Vagina (tissue), 2 donors: Measurements from ENCODE around the gene GCNT1. TPM values are rescaled to one million over a fixed set of nuclear protein-coding genes. Genes with fewer than 3 reads are reported as not detected.

Source experiments
- DNase-seq, 2 donors: peaks; one replicate each; pipeline ENCODE4 v3.0.0-alpha.2; 2017; ENCODE audit errors: extremely low spot score in 2 of 2
- H3K27ac ChIP-seq: fragments of 200-600 bp; sonication (generic); one replicate; pipeline ENCODE4 v1.5.1; 2019
- H3K27me3 ChIP-seq: fragments of 200-600 bp; sonication (generic); one replicate; pipeline ENCODE4 v1.5.1; 2019
- H3K36me3 ChIP-seq, 2 donors: fragments of 200-600 bp; sonication (generic); one replicate each; pipeline ENCODE4 v1.5.1; 2017 to 2019
- H3K4me1 ChIP-seq: fragments of 200-600 bp; sonication (generic); one replicate; pipeline ENCODE4 v1.5.1; 2019
- H3K4me3 ChIP-seq, 2 donors: fragments of 200-600 bp; sonication (generic); 1 replicate in 1 of 2; 2 replicates in 1 of 2; pipeline ENCODE4 v1.5.1; 2016 to 2019
- H3K9me3 ChIP-seq: fragments of 200-600 bp; sonication (generic); one replicate; pipeline ENCODE4 v1.5.1; 2019
- POLR2A ChIP-seq, 2 donors: fragments of 450-650 bp; IDR thresholded peaks; one replicate each; pipeline ENCODE4 v1.6.1; 2017; ENCODE audit warnings: antibody characterized with exemption in 2 of 2, mild to moderate bottlenecking in 2 of 2, moderate library complexity in 2 of 2
- POLR2AphosphoS5 ChIP-seq, 2 donors: sonication (generic); formaldehyde crosslinking; IDR thresholded peaks; one replicate each; pipeline ENCODE4 v1.9.0; 2017; ENCODE audit warnings: antibody characterized with exemption in 2 of 2, mild to moderate bottlenecking in 2 of 2, low read depth in 1 of 2; ENCODE audit not compliant: insufficient read depth in 1 of 2
- intact Hi-C: fragments of 100-400 bp; cut with DNase I; formaldehyde crosslinking; loops from one replicate; pipeline ENCODE4 v1.15.1; 2023
- total RNA-seq: library from RNA; depleted of rRNA; stranded (reverse); fragments of >200 nt; gene quantifications from one replicate; pipeline ENCODE4 v1.2.3, GENCODE V29; 2016
- TF ChIP-seq, protein P1 (sequence below), 3 experiments: fragments of 450-650 bp in 2 of 3; fragments of 200-600 bp in 1 of 3; sonication (generic) in 1 of 3; IDR thresholded peaks; one replicate each; pipeline ENCODE4 v1.5.1; 2017 to 2019; ENCODE audit warnings: antibody characterized with exemption in 3 of 3, mild to moderate bottlenecking in 2 of 3, moderate library complexity in 2 of 3

Gene GCNT1
- total RNA-seq, 1 donor from 2014 or later: 8.3 TPM

DNA sequence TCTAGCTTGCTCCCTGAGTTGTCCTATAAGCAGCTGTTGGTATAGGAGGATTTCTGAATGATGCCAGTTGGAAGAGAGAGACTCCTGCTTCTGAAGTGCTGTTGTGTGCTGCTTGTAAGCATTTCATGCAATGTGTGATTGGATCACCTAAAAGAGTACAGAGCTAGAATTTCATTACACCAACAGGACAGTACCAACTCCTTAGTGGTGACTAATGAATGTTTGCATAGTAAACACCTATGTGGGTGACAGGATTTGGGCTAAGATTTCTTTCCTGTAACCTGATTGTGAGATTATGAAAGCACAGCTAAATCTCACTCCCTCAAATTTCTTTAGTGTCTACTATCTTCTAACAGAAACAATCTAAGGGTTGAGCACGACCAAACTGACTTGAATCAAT, 67.0 kb downstream of the GCNT1 start:
- Histone ChIP-seq H3K9me3 (no peaks in the 10 kb centered on the region), H3K4me1 (no peaks in the 10 kb centered on the region), H3K27me3 (no peaks in the 10 kb centered on the region), H3K27ac (no peak overlapping the region), H3K36me3 (no peaks in the 10 kb centered on the region), H3K4me3 (no peak overlapping the region)
- DNase-seq: no peak
- TF ChIP-seq, protein P1, sequence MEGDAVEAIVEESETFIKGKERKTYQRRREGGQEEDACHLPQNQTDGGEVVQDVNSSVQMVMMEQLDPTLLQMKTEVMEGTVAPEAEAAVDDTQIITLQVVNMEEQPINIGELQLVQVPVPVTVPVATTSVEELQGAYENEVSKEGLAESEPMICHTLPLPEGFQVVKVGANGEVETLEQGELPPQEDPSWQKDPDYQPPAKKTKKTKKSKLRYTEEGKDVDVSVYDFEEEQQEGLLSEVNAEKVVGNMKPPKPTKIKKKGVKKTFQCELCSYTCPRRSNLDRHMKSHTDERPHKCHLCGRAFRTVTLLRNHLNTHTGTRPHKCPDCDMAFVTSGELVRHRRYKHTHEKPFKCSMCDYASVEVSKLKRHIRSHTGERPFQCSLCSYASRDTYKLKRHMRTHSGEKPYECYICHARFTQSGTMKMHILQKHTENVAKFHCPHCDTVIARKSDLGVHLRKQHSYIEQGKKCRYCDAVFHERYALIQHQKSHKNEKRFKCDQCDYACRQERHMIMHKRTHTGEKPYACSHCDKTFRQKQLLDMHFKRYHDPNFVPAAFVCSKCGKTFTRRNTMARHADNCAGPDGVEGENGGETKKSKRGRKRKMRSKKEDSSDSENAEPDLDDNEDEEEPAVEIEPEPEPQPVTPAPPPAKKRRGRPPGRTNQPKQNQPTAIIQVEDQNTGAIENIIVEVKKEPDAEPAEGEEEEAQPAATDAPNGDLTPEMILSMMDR (IDR thresholded peaks at IDR 0.05): no peak
- TF ChIP-seq POLR2AphosphoS5 (IDR thresholded peaks at IDR 0.05; ENCODE audit: insufficient read depth in 1 of 2, low read depth in 1 of 2) (no peak), POLR2A (IDR thresholded peaks at IDR 0.05) (no peak)
- intact Hi-C loops: no loop called here

DNA sequence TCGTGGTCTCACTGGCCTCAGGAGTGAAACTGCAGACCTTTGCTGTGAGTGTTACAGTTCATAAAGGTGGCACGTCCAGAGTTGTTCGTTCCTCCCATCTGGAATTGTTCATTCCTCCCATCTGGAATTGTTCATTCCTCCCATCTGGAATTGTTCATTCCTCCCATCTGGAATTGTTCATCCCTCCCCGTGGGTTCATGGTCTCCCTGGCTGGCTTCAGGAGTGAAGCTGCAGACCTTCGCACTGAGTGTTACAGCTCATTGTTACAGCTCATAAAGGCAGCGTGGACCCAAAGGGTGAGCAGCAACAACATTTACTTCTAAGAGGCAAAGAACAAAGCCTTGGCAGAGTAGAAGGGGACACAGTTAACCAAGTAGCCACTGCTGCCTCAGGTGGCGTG, 69.1 kb downstream of the GCNT1 start:
- Histone ChIP-seq H3K27ac (no peak overlapping the region), H3K27me3 (no peaks in the 10 kb centered on the region), H3K4me3 (no peak overlapping the region), H3K9me3 (no peaks in the 10 kb centered on the region), H3K4me1 (no peaks in the 10 kb centered on the region), H3K36me3 (no peaks in the 10 kb centered on the region)
- TF ChIP-seq, protein P1 (IDR thresholded peaks at IDR 0.05): no peak
- TF ChIP-seq POLR2AphosphoS5 (IDR thresholded peaks at IDR 0.05; ENCODE audit: insufficient read depth in 1 of 2, low read depth in 1 of 2): no peak
- TF ChIP-seq POLR2A (IDR thresholded peaks at IDR 0.05): no peak
- intact Hi-C loops: no loop called here
- DNase-seq: no peak

DNA sequence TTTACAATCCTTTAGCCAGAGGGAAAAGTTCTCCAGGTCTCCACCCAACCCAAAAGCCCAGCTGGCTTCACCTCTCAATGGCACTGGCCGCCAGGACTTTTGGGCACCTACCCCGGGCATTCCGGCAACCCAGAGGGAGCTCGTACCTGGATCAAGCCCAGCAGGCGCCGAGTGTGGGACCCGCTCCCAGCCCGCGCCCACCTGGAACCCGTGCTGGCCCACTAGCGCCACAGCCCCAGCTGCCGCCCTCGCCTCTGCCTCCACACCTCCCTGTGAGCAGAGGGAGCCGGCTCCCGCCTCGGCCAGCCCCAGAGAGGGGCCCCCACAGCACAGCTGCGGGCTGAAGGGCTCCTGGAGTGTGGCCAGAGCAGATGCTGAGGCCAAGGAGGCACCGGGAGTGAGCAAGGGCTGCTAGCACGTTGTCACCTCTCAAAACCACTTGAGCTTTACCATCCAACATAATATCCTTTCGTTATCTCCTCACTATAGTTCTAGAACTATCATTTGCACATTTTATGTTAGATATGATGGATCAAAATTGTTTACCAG, 69.7 kb downstream of the GCNT1 start:
- Histone ChIP-seq H3K36me3 (no peaks in the 10 kb centered on the region), H3K9me3 (no peaks in the 10 kb centered on the region), H3K27ac (no peak overlapping the region), H3K27me3 (no peaks in the 10 kb centered on the region), H3K4me3 (no peak overlapping the region), H3K4me1 (no peaks in the 10 kb centered on the region)
- intact Hi-C loops: no loop called here
- TF ChIP-seq POLR2AphosphoS5 (IDR thresholded peaks at IDR 0.05; ENCODE audit: insufficient read depth in 1 of 2, low read depth in 1 of 2) (no peak), POLR2A (IDR thresholded peaks at IDR 0.05) (no peak)
- TF ChIP-seq, protein P1 (IDR thresholded peaks at IDR 0.05): no peak
- no peak for DNase-seq

DNA sequence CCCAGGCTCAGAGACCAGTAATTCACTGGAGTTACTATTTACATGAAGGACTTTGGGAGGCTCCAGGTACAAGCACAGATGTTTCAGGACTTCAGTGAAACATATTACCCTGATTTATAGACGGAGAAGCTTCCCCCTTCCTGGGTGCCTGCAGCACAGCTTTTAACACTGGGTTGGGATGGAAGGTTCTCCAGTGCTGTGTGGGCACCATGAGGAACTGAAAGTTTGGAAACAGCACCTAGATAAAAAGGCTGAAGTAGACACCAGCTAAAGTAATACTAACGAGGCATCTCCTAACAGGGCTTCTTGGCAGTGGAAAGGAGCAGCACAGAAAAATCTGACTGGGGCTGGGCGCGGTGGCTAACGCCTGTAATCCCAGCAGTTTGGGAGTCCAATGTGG, 70.7 kb downstream of the GCNT1 start:
- intact Hi-C loops: no loop called here
- TF ChIP-seq POLR2A (IDR thresholded peaks at IDR 0.05): no peak
- TF ChIP-seq, protein P1 (IDR thresholded peaks at IDR 0.05): no peak
- no peak for TF ChIP-seq POLR2AphosphoS5 (IDR thresholded peaks at IDR 0.05; ENCODE audit: insufficient read depth in 1 of 2, low read depth in 1 of 2)
- Histone ChIP-seq H3K4me1 (no peaks in the 10 kb centered on the region), H3K27ac (no peak overlapping the region), H3K4me3 (no peak overlapping the region), H3K9me3 (no peaks in the 10 kb centered on the region), H3K27me3 (no peaks in the 10 kb centered on the region), H3K36me3 (no peaks in the 10 kb centered on the region)
- no peak for DNase-seq

DNA sequence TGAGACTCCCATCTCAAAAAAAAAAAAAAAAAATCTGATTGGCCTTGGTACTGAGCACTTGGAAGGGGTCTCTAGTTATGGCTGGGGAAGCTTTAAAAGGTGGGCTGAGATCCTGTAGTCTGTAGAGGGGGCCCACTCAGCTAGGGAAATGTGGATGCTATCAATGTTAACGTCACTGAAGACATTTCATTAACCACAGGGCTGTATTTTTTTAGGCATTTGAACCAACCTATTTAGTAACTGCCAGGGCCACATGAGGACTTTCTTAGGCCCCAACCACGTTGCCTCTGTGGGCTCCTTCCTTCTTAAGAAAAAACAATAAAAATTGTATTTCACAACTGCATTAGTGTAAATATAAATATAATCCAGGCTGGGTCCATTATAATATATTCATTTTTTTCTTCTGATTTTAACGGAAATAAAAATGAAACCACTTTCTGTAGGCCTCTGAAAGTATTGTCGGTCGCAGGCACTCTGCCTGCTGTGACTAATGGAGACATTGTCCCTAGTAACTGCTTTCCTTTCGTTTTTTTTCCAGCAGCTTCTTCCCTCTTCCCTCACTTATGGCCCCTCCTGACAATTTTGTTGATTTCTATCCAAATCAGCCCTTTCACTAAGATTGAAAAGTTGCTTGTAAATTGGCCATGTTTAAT, 71.6 kb downstream of the GCNT1 start:
- Histone ChIP-seq H3K36me3 (no peaks in the 10 kb centered on the region), H3K27me3 (no peaks in the 10 kb centered on the region), H3K4me1 (no peaks in the 10 kb centered on the region), H3K27ac (no peak overlapping the region), H3K9me3 (no peaks in the 10 kb centered on the region), H3K4me3 (no peak overlapping the region)
- DNase-seq: no peak
- intact Hi-C loops: no loop called here
- no peak for TF ChIP-seq POLR2A (IDR thresholded peaks at IDR 0.05)
- TF ChIP-seq POLR2AphosphoS5 (IDR thresholded peaks at IDR 0.05; ENCODE audit: insufficient read depth in 1 of 2, low read depth in 1 of 2): no peak
- TF ChIP-seq, protein P1 (IDR thresholded peaks at IDR 0.05): no peak
